NCI-H526 treated with DMSO at 0.1 percent for 48 hours (cell line): ENCODE results near the gene MOB3C.
"Not testable (repeated sequence)": the region's sequence is repeated elsewhere in the genome, so short reads cannot be mapped to it uniquely, and the experiment has no call there.

Experiments used
- DNase-seq: peaks from one replicate; lab custom pipeline; 2025; lab: John Stamatoyannopoulos, UW

The MOB3C gene

DNA sequence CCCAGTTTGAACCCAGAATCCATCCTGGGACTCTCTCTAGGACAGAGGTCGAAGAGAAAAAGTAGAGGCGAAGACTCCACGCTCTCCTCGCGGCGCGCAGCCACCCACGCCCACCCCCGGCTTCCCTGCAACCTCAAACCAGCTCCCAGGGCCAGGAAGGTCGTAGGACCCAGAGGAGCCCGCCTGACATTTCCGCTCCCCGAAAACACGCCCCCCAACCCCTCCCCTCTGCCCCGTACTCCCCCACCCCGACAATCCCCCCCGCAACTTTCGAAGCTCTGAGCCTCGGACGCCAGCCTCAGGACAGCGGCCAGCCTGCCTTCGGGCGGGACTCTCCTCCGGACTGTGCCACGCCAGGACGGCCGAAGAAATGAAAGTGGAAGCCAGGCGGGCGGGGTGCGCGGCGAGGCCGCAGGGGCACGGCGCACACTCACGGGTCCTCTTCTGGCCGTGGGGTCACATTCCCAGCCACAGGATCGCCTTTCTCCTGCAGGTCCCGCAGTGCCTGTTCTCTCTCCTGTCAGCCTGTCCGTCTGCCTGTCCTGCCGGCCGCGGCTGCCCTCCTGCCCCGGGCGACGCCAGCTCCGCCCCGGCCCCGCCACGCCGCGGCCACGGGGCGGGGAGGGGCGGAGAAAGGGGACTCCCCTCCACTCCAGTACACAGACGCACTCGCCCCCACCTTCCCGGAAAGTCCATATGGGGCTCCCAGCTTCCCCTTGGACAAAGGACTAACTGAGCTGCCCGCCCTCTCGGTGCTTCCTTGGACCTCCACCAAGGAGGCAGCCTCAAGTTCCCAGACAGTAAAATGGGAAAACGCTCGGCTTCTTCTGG lies at the start of gene MOB3C:
Gene MOB3C, minus strand, starts transcription at position 535 of the 831 bp plus-strand sequence. CDS start 3,490 bp downstream, outside the sequence.
- DNase-seq = no peak

- no peak for DNase-seq
These were observed 49.4 kb upstream of the MOB3C start for GRCh38 chr1:46665983-46666382.

GRCh38 chr1:46662919-46663318 lies 46.3 kb upstream of the MOB3C start:
- DNase-seq = not testable (repeated sequence)

- DNase-seq = not testable (repeated sequence)
These were observed 43.5 kb upstream of the MOB3C start for GRCh38 chr1:46660116-46660515.

- DNase-seq = no peak
These were observed 42.8 kb upstream of the MOB3C start for GRCh38 chr1:46659307-46659870.

GRCh38 chr1:46657775-46658174 lies 41.2 kb upstream of the MOB3C start:
- DNase-seq = no peak

GRCh38 chr1:46656643-46657042 lies 40.0 kb upstream of the MOB3C start:
- no peak for DNase-seq

- DNase-seq = no peak
These were observed 39.2 kb upstream of the MOB3C start for GRCh38 chr1:46655848-46656247.

DNA sequence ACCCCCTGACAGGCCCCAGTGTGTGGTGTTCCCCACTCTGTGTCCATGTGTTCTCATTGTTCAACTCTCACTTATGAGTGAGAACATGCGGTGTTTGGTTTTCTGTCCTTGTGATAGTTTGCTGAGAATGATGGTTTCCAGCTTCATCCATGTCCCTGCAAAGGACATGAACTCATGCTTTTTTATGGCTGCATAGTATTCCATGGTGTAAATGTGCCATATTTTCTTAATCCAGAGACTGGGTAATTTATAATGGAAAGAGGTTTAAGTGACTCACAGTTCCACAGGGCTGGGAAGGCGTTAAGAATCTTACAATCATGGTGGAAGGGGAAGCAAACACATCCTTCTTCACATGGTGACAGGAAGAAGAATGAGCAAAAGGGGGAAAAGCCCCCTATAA lies 38.1 kb upstream of the MOB3C start:
- not testable (repeated sequence) for DNase-seq

- DNase-seq = no peak
These were observed 37.4 kb upstream of the MOB3C start for GRCh38 chr1:46654012-46654411.

DNA sequence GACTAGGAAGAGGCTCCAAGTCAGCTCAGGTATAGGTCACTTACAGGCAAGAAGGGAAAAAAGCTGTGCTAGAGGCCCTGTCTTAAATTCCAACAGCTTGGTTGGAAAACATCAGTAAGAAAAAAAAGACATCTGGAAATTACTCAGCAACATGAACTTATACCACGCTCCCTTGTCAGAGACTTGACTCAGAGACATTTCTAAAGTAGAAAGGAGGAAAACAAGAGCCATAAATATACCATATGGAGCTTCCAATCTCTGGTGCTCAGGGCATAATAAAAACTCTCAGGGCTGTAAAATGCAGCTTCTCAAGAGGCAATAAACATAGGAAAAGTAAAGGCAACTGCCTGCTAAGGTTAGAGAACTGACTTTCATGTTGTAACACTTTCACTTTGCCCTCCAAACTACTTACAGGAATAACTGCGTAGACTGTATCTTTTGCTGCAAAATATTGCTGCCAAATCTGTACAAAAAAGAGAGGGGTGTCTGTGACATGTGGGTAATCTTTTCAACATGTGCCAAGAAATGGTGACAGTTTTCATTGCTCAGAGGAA lies 36.9 kb upstream of the MOB3C start:
- no peak for DNase-seq

GRCh38 chr1:46652321-46653100 lies 35.9 kb upstream of the MOB3C start:
- no peak for DNase-seq

- DNase-seq = not testable (repeated sequence)
These were observed 34.5 kb upstream of the MOB3C start for GRCh38 chr1:46651152-46651551.

DNA sequence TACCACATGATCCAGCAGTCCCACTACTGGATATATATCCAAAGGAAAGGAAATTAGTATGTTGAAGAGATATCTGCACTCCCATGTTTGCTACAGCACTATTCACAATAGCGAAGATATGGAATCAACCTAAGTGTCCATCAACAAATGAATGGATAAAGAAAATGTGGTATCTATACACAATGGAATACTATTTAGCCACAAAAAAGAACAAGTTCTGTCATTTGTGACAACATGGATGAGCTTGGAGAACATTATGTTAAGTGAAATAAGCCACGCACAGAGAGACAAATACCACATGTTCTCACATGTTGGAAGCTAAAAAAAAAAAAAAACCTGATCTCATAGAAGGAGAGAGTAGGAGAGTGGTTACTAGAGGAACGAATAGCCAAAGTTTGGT lies 33.9 kb upstream of the MOB3C start:
- DNase-seq = no peak

DNA sequence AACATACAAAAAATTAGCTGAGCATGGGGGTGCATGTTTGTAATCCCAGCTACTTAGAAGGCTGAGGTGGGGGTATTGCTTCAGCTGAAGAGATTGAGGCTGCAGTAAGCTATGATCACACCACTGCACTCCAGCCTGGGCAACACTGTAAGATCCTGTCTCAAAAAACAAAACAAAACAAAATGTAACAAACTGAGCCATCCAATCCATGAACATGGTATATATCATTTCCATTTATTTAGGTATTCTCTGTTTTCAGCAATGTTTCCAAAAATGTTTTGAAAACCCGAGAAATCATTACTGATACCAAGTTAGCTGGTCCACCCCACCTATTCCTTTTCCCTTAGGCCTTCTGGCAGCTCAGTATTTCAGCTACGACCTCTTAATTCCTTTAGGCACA lies 33.2 kb upstream of the MOB3C start:
- no peak for DNase-seq

DNA sequence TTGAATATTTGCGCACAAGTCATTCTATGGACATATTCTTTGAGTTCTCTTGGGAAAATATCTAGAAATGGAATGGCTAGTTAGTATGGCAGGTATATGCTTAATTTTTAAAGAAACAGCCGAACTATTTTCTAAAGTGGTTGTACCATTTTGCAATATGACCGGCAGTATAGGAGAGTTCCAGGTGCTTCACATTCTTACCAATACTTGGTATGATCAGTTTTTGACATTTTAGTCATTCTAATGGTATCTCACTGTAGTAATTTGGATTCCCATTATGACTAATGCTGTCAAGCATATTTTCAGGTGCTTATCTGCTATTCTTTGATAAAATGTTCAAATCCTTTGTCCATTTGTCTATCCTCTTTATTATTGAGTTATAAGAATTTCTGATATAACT lies 31.0 kb upstream of the MOB3C start:
- no peak for DNase-seq

GRCh38 chr1:46646844-46647243 lies 30.2 kb upstream of the MOB3C start:
- DNase-seq = no peak

DNA sequence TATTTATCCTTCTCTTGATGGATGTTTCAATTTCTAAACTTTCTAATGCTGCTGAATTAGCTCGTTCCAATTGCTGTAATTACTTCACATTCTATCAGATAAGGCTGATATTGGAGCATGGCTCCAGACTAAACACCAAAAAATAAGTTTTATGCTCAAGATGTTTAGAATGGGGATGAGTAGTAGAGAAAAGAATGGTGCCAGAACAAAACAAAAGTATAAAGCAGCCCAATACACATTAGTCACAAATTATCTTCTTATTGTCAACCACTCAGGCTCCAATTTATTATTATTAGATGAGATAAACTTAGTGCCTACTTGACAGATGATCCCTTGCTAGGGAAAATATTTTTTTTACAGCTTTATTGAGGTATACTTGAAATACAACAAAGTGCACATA lies 29.7 kb upstream of the MOB3C start:
- no peak for DNase-seq

DNA sequence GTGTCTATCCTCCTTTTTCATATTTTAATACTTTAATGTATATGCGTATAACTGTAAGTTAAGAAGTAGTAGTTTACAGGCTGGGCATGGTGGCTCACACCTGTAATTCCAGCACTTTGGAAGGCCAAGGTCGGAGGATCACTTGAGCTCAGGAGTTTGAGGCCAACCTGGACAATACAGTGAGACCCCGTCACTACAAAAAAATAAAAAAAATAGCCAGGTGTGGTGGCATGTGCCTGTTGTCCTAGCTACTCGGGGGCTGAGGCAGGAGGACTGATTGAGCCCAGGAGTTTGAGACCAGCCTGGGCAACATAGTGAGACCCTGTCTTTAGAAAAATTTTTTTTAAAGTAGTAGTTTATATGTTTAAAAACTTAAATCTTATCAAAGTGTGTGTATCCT lies 29.2 kb upstream of the MOB3C start:
- no peak for DNase-seq

- DNase-seq = peak; percentile 4
These were observed 26.8 kb upstream of the MOB3C start for GRCh38 chr1:46643368-46643775.

GRCh38 chr1:46642115-46642680 lies 25.6 kb upstream of the MOB3C start:
- no peak for DNase-seq

GRCh38 chr1:46639547-46639946 lies 22.9 kb upstream of the MOB3C start:
- DNase-seq = no peak
